ENCODE data around the gene MRPL47.

The MRPL47 gene

DNA sequence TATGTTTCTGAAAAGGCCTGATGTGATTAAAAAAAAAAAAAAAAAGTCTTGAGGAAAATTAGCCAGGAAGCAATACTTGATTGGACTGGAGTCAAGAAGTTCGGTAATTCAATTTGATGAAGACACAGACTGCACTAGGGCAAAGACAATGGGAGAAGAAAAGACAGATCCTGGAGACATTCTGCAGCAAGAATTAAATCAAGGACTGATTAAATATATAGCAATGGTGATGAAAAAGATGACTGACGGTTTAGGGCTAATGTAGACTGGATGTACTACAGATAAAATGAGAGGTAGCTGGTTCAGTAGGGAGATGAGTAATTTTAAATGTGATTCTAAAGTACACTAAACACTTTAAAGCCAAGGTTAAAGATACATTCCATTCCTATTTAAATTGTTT, 13.8 kb downstream of the MRPL47 start:
- DNase-seq (ENCODE audit: low spot score) = no peak

GRCh38 chr3:179589143-179589542, 15.3 kb downstream of the MRPL47 start:
- no peak for DNase-seq (ENCODE audit: low spot score)

- DNase-seq (ENCODE audit: low spot score) = no peak
Observed at GRCh38 chr3:179580992-179581391, 23.4 kb downstream of the MRPL47 start.

- DNase-seq (ENCODE audit: low spot score) = no peak
Observed at GRCh38 chr3:179565496-179565895, 38.9 kb downstream of the MRPL47 start.

GRCh38 chr3:179563271-179563783, 41.1 kb downstream of the MRPL47 start:
- peak; percentile 32 for DNase-seq (ENCODE audit: low spot score)

DNA sequence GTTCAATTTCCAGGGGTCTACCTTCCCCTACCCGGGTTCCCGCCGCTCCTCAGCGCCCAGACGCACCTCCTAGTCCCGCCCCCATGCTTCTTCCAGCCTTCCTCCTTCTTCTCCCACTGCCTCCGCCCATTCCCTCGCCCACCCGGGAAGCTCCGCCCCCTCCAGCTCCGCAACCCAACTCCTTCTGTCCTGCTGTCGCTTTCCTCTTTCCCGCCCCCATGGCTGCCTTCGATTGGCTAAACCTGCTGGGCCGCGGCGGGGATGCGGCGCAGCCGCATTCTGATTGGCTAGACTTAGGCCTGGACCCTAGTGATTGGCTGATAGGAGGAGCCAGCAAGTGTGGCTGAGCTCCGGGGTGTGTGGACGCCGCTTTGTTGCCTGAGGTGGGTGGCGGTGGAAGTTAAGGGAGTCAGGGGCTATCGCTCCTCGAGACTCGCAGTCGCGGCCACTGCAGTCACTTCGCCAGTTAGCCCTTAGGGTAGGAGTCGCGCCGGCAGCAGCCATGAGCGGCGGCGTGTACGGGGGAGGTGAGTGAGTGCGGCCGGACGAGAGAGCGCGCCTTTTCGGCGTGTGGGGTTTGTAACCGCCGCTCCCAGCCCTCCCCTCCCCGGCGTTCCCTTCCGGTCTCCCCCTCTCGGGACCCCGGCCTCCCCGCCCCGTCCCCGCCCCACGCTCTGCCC, 41.7 kb downstream of the MRPL47 start, which contains the start of gene ACTL6A:
Gene ACTL6A, plus strand, starts transcription at position 336 of the 680 bp plus-strand sequence. Its CDS starts 167 bp downstream, at position 503.
- DNase-seq (ENCODE audit: low spot score) = peak; percentile 98

GRCh38 chr3:179560791-179561190, 43.6 kb downstream of the MRPL47 start:
- DNase-seq (ENCODE audit: low spot score) = no peak

GRCh38 chr3:179558742-179559364, 45.6 kb downstream of the MRPL47 start:
- DNase-seq (ENCODE audit: low spot score) = peak; percentile 51

GRCh38 chr3:179551349-179552105, 52.9 kb downstream of the MRPL47 start:
- no peak for DNase-seq (ENCODE audit: low spot score)

- DNase-seq (ENCODE audit: low spot score) = no peak
Observed at GRCh38 chr3:179546814-179547241, 57.6 kb downstream of the MRPL47 start.

- no peak for DNase-seq (ENCODE audit: low spot score)
Observed at GRCh38 chr3:179544981-179545645, 59.3 kb downstream of the MRPL47 start.

DNA sequence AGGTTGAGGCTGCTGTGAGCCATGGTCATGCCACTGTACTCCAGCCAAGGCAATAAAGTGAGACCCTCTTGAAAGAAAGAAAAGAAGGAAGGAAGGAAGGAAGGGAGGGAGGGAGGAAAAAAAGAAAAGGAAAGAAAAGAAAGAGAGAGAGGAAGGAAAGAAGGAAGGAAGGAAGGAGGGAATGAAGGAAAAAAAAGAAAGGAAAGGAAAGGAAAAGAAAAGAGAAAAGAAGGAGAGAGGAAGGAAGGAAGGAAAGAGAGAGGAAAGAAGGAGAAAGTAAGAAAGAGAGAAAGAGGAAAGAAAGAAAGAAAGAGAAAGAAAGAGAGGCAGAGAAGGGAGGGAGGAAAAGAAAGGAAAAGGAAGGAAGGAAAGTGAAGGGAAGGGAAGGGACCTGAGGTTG, 62.1 kb downstream of the MRPL47 start:
- DNase-seq (ENCODE audit: low spot score) = no peak

GRCh38 chr3:179541596-179541995, 62.8 kb downstream of the MRPL47 start:
- DNase-seq (ENCODE audit: low spot score) = no peak

DNA sequence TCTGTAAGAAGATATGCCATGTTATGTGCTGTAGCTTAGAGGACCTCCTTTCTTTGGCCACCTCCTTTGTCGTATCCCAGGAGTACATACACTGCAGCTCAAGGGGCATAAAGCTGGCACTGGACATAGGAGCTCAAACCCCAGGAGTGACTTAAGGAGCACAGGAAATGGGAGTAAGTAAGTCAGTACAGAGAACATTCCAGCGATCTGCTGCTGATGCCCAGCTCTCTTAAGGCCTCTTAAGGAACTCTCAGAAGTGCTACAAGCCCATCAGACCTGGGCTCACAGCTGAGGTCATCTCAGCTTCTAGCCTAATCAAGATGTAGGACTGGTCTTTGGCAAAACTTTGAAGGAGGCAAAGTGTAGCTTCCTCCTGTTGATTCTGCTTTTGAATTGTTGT, 63.3 kb downstream of the MRPL47 start:
- no peak for DNase-seq (ENCODE audit: low spot score)
